PC-9 (cell line): ENCODE results near the gene CACNA2D4. TPM values are rescaled to one million over a fixed set of nuclear protein-coding genes. Genes with fewer than 3 reads are reported as not detected.

Source experiments
- BruUV-seq: library from RNA; stranded (reverse); fragments of 400-500 nt; replicated peaks from 2 replicates; lab custom pipeline; 2021; lab: Mats Ljungman, UMichigan
- CTCF ChIA-PET: fragments of 300-600 bp; sonication (Branson Sonifier 250); formaldehyde crosslinking; loops from one replicate; lab custom pipeline; 2022; ENCODE audit warnings: antibody characterized with exemption; lab: Charles Lee
- POLR2A ChIA-PET: fragments of 300-600 bp; sonication (Branson Sonifier 250); formaldehyde crosslinking; loops from one replicate; lab custom pipeline; 2022; ENCODE audit warnings: antibody characterized with exemption; ENCODE audit not compliant: unreplicated experiment; lab: Charles Lee
- DNase-seq, 2 experiments: peaks; one replicate each; pipeline versions ENCODE4 v3.0.0 to v3.0.0-alpha.2; 2015 to 2022; ENCODE audit warnings: mixed read lengths in 1 of 2
- H2AFZ ChIP-seq: fragments of 200-600 bp; sonication (generic); 2 replicates; pipeline ENCODE4 v1.8.1; 2017; ENCODE audit warnings: antibody characterized with exemption
- H3F3A ChIP-seq: fragments of 200-600 bp; sonication (generic); 2 replicates; pipeline ENCODE4 v1.8.1; 2017; ENCODE audit warnings: antibody characterized with exemption, mild to moderate bottlenecking, low read depth; ENCODE audit not compliant: insufficient read depth
- H3K27ac ChIP-seq: fragments of 200-600 bp; sonication (generic); 2 replicates; pipeline ENCODE4 v1.6.1; 2016; ENCODE audit warnings: mixed run types
- H3K27me3 ChIP-seq: fragments of 200-600 bp; sonication (generic); 2 replicates; pipeline ENCODE4 v1.6.1; 2016; ENCODE audit warnings: low read depth, mixed run types; ENCODE audit not compliant: insufficient read depth
- H3K36me3 ChIP-seq: fragments of 200-600 bp; sonication (generic); 2 replicates; pipeline ENCODE4 v1.6.1; 2016; ENCODE audit warnings: low read depth, mixed run types
- H3K4me1 ChIP-seq: fragments of 200-600 bp; sonication (generic); replicated peaks from 2 replicates; pipeline ENCODE4 v1.6.1; 2016; ENCODE audit warnings: mixed run types; ENCODE audit not compliant: insufficient read depth
- H3K4me2 ChIP-seq: fragments of 200-600 bp; sonication (generic); 2 replicates; pipeline ENCODE4 v1.6.1; 2017; ENCODE audit warnings: mixed run types
- H3K4me3 ChIP-seq: fragments of 200-600 bp; sonication (generic); 2 replicates; pipeline ENCODE4 v1.6.1; 2016; ENCODE audit warnings: mixed run types
- H3K79me2 ChIP-seq: fragments of 200-600 bp; sonication (generic); 2 replicates; pipeline ENCODE4 v1.6.1; 2017; ENCODE audit warnings: low read depth, mixed run types
- H3K9me2 ChIP-seq: fragments of 200-600 bp; sonication (generic); 2 replicates; pipeline ENCODE4 v1.8.1; 2017; ENCODE audit warnings: mild to moderate bottlenecking; ENCODE audit not compliant: insufficient read depth
- H3K9me3 ChIP-seq: fragments of 200-600 bp; sonication (generic); 2 replicates; pipeline ENCODE4 v1.8.1; 2016; ENCODE audit warnings: low read depth; ENCODE audit not compliant: insufficient read depth
- H4K20me1 ChIP-seq: fragments of 200-600 bp; sonication (generic); 2 replicates; pipeline ENCODE4 v1.8.1; 2017; ENCODE audit not compliant: insufficient read depth
- EZH2 ChIP-seq: fragments of 200-600 bp; sonication (generic); IDR thresholded peaks from 2 replicates; pipeline ENCODE4 v1.8.0; 2017; ENCODE audit warnings: antibody characterized with exemption, low read depth
- intact Hi-C: fragments of 100-400 bp; cut with micrococcal nuclease; formaldehyde crosslinking; loops from one replicate; pipeline ENCODE4 v1.10.0; 2022; ENCODE audit not compliant: unreplicated experiment
- total RNA-seq: library from RNA; stranded (reverse); gene quantifications from 2 replicates; pipeline ENCODE4 v1.2.3, GENCODE V29; 2021
- TF ChIP-seq, protein P1 (sequence below): fragments of 200-600 bp; sonication (generic); conservative IDR thresholded peaks from 2 replicates; pipeline ENCODE4 v1.6.1; 2017; ENCODE audit warnings: mixed run types, antibody characterized with exemption, mild to moderate bottlenecking, moderate library complexity

The CACNA2D4 gene
- total RNA-seq, 1 experiment from 2014 or later: not detected

DNA sequence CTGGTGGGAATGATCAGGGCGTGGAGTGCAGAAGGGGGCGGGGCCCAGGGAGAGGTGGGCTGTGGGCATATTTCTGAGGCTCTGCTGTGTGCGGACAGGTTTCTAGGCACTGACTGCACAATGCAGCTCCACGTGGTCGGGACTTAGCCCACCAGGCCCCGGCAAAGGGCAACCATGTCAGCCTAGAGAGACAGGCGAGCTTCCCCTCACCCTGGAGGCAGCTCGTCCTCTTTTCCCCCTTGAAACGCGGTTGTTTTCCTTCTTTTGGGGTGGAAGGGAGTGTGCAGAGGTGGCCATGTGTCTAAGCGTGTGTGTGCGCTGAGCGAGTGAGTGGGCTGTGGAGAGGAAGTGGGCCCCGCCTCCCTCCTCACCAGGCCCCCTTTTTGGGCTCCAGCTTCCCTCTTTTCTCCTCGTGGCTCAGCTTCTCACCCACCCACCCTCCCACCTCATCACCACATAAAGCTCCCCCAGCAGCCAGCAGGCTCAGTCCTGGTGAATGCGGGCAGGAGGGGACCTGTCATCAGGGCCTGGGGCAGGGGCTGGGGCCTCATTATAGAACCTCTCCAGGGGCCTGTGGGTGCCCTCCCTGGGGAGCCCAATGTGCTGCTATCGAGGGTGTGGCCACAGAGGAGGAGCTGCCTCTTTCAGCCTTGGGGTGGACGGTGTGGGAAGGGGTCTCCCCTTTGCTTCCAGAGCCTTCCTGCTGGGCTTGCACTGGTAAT is 76.1 kb downstream of the CACNA2D4 start:
- no peaks in the 10 kb centered on the region for H3K79me2 ChIP-seq
- H3K27me3 ChIP-seq: peaks cover 97% of the 10 kb centered on the region
- DNase-seq: no peak
- TF ChIP-seq, protein P1, sequence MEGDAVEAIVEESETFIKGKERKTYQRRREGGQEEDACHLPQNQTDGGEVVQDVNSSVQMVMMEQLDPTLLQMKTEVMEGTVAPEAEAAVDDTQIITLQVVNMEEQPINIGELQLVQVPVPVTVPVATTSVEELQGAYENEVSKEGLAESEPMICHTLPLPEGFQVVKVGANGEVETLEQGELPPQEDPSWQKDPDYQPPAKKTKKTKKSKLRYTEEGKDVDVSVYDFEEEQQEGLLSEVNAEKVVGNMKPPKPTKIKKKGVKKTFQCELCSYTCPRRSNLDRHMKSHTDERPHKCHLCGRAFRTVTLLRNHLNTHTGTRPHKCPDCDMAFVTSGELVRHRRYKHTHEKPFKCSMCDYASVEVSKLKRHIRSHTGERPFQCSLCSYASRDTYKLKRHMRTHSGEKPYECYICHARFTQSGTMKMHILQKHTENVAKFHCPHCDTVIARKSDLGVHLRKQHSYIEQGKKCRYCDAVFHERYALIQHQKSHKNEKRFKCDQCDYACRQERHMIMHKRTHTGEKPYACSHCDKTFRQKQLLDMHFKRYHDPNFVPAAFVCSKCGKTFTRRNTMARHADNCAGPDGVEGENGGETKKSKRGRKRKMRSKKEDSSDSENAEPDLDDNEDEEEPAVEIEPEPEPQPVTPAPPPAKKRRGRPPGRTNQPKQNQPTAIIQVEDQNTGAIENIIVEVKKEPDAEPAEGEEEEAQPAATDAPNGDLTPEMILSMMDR: no peak
- TF ChIP-seq EZH2: no peak
- intact Hi-C loops: no loop called here
- H3K9me3 ChIP-seq: no peaks in the 10 kb centered on the region
- H3K4me2 ChIP-seq: no peak overlapping the region
- H3K4me3 ChIP-seq: no peak overlapping the region
- H3F3A ChIP-seq: no peaks in the 10 kb centered on the region; the same call in 1 of the 2 replicates
- ChIA-PET POLR2A (no interaction called here), CTCF (no interaction called here)
- H3K36me3 ChIP-seq: no peaks in the 10 kb centered on the region
- peaks cover 10% of the 10 kb centered on the region for H3K4me1 ChIP-seq
- peaks cover 3% of the 10 kb centered on the region; the same call in 1 of the 2 replicates for H4K20me1 ChIP-seq
- no TSS peak for BruUV-seq
- H3K9me2 ChIP-seq: no peaks in the 10 kb centered on the region
- no peak overlapping the region for H2AFZ ChIP-seq
- no peak overlapping the region for H3K27ac ChIP-seq

DNA sequence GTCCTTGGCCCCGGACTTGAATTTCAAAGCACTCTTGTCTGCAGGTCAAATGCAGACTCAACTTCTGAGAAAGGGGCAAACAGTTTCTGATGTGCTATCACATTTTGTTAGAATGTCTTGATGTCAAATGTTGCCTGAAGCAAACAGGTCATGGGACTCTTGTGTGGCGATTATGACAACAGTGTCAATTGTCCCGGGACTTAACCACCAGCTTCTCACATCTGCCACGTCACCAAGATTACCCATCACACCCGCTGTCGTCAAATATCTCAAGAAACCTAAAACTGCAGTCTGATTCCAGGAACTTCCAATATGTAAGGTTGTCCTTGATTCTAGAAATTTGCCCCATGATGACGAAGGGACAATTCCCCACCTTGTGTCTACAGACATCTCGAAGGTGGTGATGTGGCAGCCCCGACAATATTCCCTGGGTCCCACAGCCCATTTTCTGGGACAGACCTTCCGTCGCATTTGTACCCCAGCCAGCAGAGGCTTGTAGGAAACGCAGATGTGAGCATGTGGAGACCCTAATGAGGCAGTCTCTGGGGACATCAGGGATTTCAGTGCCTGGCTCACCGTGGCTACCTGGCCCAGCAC is 76.8 kb downstream of the CACNA2D4 start:
- H3K4me3 ChIP-seq: no peak overlapping the region
- H3K27me3 ChIP-seq: peaks cover 97% of the 10 kb centered on the region
- no peak overlapping the region for H3K4me2 ChIP-seq
- H3F3A ChIP-seq: no peaks in the 10 kb centered on the region; the same call in 1 of the 2 replicates
- intact Hi-C loops: no loop called here
- DNase-seq: no peak
- TF ChIP-seq EZH2: no peak
- TF ChIP-seq, protein P1: no peak
- POLR2A ChIA-PET: no interaction called here
- H3K79me2 ChIP-seq: no peaks in the 10 kb centered on the region
- H3K36me3 ChIP-seq: no peaks in the 10 kb centered on the region
- H3K9me2 ChIP-seq: no peaks in the 10 kb centered on the region
- H3K4me1 ChIP-seq: peaks cover 17% of the 10 kb centered on the region
- BruUV-seq: no TSS peak
- CTCF ChIA-PET: no interaction called here
- H2AFZ ChIP-seq: no peak overlapping the region
- no peaks in the 10 kb centered on the region for H3K9me3 ChIP-seq
- H4K20me1 ChIP-seq: peaks cover 3% of the 10 kb centered on the region; the same call in 1 of the 2 replicates
- no peak overlapping the region for H3K27ac ChIP-seq

DNA sequence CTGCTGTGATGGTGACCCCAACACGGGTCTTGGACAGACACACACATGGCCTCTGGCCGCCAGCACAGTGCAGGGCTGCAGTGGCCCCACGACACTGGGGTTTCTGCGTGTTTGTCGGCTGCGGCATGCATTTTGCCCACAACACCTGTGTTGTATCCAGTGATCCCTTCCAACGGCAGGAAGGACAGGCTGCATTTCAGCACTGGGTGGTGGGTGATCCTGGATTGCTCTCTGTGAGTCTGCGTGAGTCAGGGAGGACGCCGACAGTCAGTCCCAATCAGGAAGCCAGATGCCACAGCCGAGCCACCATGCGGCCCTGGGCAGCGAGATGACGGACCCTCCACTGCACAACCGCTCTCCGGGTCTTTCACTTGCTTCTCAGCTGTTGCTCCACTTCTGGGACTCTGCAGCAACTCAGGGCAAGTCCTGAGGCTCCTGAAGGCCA is 77.4 kb downstream of the CACNA2D4 start:
- H4K20me1 ChIP-seq: peaks cover 3% of the 10 kb centered on the region; the same call in 1 of the 2 replicates
- POLR2A ChIA-PET: no interaction called here
- no peak overlapping the region for H3K4me3 ChIP-seq
- DNase-seq: no peak
- no peak overlapping the region for H2AFZ ChIP-seq
- no TSS peak for BruUV-seq
- H3K27me3 ChIP-seq: peaks cover 97% of the 10 kb centered on the region
- H3K4me1 ChIP-seq: peaks cover 21% of the 10 kb centered on the region
- TF ChIP-seq, protein P1: no peak
- TF ChIP-seq EZH2: no peak
- H3K9me3 ChIP-seq: no peaks in the 10 kb centered on the region
- no peaks in the 10 kb centered on the region; the same call in 1 of the 2 replicates for H3F3A ChIP-seq
- CTCF ChIA-PET: no interaction called here
- no peaks in the 10 kb centered on the region for H3K9me2 ChIP-seq
- H3K79me2 ChIP-seq: no peaks in the 10 kb centered on the region
- no peak overlapping the region for H3K4me2 ChIP-seq
- H3K27ac ChIP-seq: no peak overlapping the region
- intact Hi-C loops: no loop called here
- H3K36me3 ChIP-seq: no peaks in the 10 kb centered on the region
